Posterior vena cava (tissue), 2 donors: ENCODE measurements around the gene RBM39. TPM values are rescaled to one million over a fixed set of nuclear protein-coding genes. Genes with fewer than 3 reads are reported as not detected.
"Not testable (repeated sequence)": the region's sequence is repeated elsewhere in the genome, so short reads cannot be mapped to it uniquely, and the experiment has no call there.

Source experiments
- DNase-seq: peaks from one replicate; pipeline ENCODE4 v3.0.0-alpha.2; 2020; ENCODE audit warnings: low spot score
- intact Hi-C, 2 donors: fragments of 100-400 bp; cut with DNase I; formaldehyde crosslinking; loops; one replicate each; pipeline versions ENCODE4 v1.14.1 to v1.14.2; 2022 to 2023
- total RNA-seq, 2 donors: library from RNA; stranded (reverse); fragmentation: NEBNext Ultra II Directional; extraction: Animal tissue kit (Norgen Biotek cat#: 25700); gene quantifications; one replicate each; pipeline ENCODE4 v1.2.1, GENCODE V29; 2021
- donor health status: DM: yes; HTN: yes; CAD: no.
- donor health status: DM: yes; HTN: yes; CAD: no.

Gene RBM39
- total RNA-seq, 2 donors from 2014 or later = 210 to 217 TPM

GRCh38 chr20:35714127-35714526 is 27.9 kb downstream of the RBM39 start:
- DNase-seq = no peak
- intact Hi-C loops = no loop called here

- DNase-seq, intact Hi-C loops: not testable (repeated sequence)
These were observed 28.9 kb downstream of the RBM39 start for GRCh38 chr20:35713120-35713519.

- intact Hi-C loops = no loop called here
- DNase-seq = no peak
These were observed 30.4 kb downstream of the RBM39 start for GRCh38 chr20:35711588-35712209.

- DNase-seq = no peak
- intact Hi-C loops = no loop called here
These were observed 31.0 kb downstream of the RBM39 start for GRCh38 chr20:35710884-35711587.

- intact Hi-C loops = no loop called here
- no peak for DNase-seq
These were observed 32.0 kb downstream of the RBM39 start for GRCh38 chr20:35710039-35710438.

GRCh38 chr20:35709259-35709658 is 32.8 kb downstream of the RBM39 start:
- no peak for DNase-seq
- intact Hi-C loops = no loop called here

GRCh38 chr20:35708502-35708901 is 33.6 kb downstream of the RBM39 start:
- intact Hi-C loops = no loop called here
- DNase-seq = no peak

GRCh38 chr20:35706591-35707529 is 35.2 kb downstream of the RBM39 start:
- DNase-seq = peak; percentile 65
- intact Hi-C loops = not testable (repeated sequence)

GRCh38 chr20:35705894-35706293 is 36.2 kb downstream of the RBM39 start:
- DNase-seq = peak; percentile 34
- intact Hi-C loops = not testable (repeated sequence)

GRCh38 chr20:35704514-35705261 is 37.4 kb downstream of the RBM39 start:
- intact Hi-C loops = no loop called here
- DNase-seq = no peak

- intact Hi-C loops = no loop called here
- DNase-seq = no peak
These were observed 39.0 kb downstream of the RBM39 start for GRCh38 chr20:35702824-35703695.

- intact Hi-C loops = no loop called here
- DNase-seq = no peak
These were observed 39.8 kb downstream of the RBM39 start for GRCh38 chr20:35702051-35702823.

GRCh38 chr20:35700625-35701148 is 41.4 kb downstream of the RBM39 start:
- intact Hi-C loops = no loop called here
- DNase-seq = peak; percentile 76

GRCh38 chr20:35699957-35700624 is 42.0 kb downstream of the RBM39 start:
- intact Hi-C loops = loop anchor here in 1 of 2 donors (10.0 kb wide), 1 partner anchor 225 kb away; no protein-coding TSS in a partner anchor
- DNase-seq = no peak

GRCh38 chr20:35699127-35699956 is 42.7 kb downstream of the RBM39 start, which contains the start of the genes NFS1 and ROMO1:
TSS of gene NFS1 (minus strand) at chr20:35699352. CDS start at chr20:35699288, 64 bp downstream.
TSS of gene ROMO1 (plus strand) at chr20:35699405. CDS start at chr20:35699633, 228 bp downstream.
- peak; percentile 96 for DNase-seq
- intact Hi-C loops = loop anchor here in 1 of 2 donors (10.0 kb wide), 1 partner anchor 225 kb away; no protein-coding TSS in a partner anchor
